Keratinocyte (primary cell): ENCODE data around the gene TOMT. TPM values are rescaled to one million over a fixed set of nuclear protein-coding genes. Genes with fewer than 3 reads are reported as not detected.

Experiments used
- DNase-seq: peaks from one replicate; pipeline ENCODE4 v3.0.0-alpha.2; 2011; ENCODE audit warnings: low read depth, missing footprints, low spot score
- FAIRE-seq: peaks from 2 replicates; lab custom pipeline; 2011; peaks lifted over from hg19 to GRCh38; lab: Jason Lieb, UNC
- H2AFZ ChIP-seq: 2 replicates; pipeline ENCODE4 v1.6.0; 2012; ENCODE audit warnings: low read length, control low read depth, inconsistent platforms; ENCODE audit not compliant: control insufficient read depth
- H3K27ac ChIP-seq: 2 replicates; pipeline ENCODE4 v1.5.1; 2011; ENCODE audit warnings: low read length; ENCODE audit not compliant: control insufficient read depth, insufficient read depth
- H3K27me3 ChIP-seq: 3 replicates; pipeline ENCODE4 v1.6.0; 2011; ENCODE audit warnings: low read length; ENCODE audit not compliant: control insufficient read depth, insufficient read depth; ENCODE audit errors: extremely low read depth
- H3K36me3 ChIP-seq, 2 experiments: 2 replicates in 1 of 2; 3 replicates in 1 of 2; pipeline ENCODE4 v1.5.1; 2011; ENCODE audit warnings: low read length in 2 of 2, mild to moderate bottlenecking in 1 of 2; ENCODE audit not compliant: control insufficient read depth in 2 of 2, insufficient read depth in 2 of 2; ENCODE audit errors: extremely low read depth in 1 of 2
- H3K4me1 ChIP-seq: 3 replicates; pipeline ENCODE4 v1.5.1; 2011; ENCODE audit warnings: low read length; ENCODE audit not compliant: control insufficient read depth, insufficient read depth; ENCODE audit errors: extremely low read depth
- H3K4me2 ChIP-seq: 3 replicates; pipeline ENCODE4 v1.6.0; 2011; ENCODE audit warnings: low read depth, low read length; ENCODE audit not compliant: control insufficient read depth, insufficient read depth; ENCODE audit errors: extremely low read depth
- H3K4me3 ChIP-seq, 3 experiments: fragments of 200-600 bp in 1 of 3; sonication (generic) in 1 of 3; 2 replicates in 2 of 3; 3 replicates in 1 of 3; pipeline ENCODE4 v1.5.1; 2011 to 2016; ENCODE audit warnings: low read length in 3 of 3, mild to moderate bottlenecking in 3 of 3, control low read depth in 2 of 3, inconsistent platforms in 1 of 3, low read depth in 1 of 3, mixed read lengths in 1 of 3, mixed run types in 1 of 3, moderate library complexity in 1 of 3; ENCODE audit not compliant: control insufficient read depth in 2 of 3, insufficient read depth in 2 of 3; ENCODE audit errors: extremely low read depth in 1 of 3
- H3K79me2 ChIP-seq: 2 replicates; pipeline ENCODE4 v1.6.0; 2012; ENCODE audit warnings: low read length; ENCODE audit not compliant: control insufficient read depth, insufficient read depth
- H3K9ac ChIP-seq: 3 replicates; pipeline ENCODE4 v1.6.0; 2011; ENCODE audit warnings: low read length; ENCODE audit not compliant: control insufficient read depth, insufficient read depth; ENCODE audit errors: extremely low read depth
- H3K9me1 ChIP-seq: 3 replicates; pipeline ENCODE4 v1.6.0; 2011; ENCODE audit warnings: low read length; ENCODE audit not compliant: control insufficient read depth, insufficient read depth; ENCODE audit errors: extremely low read depth
- H3K9me3 ChIP-seq: 2 replicates; pipeline ENCODE4 v1.5.1; 2012; ENCODE audit warnings: low read depth, low read length; ENCODE audit not compliant: control insufficient read depth
- H4K20me1 ChIP-seq: 3 replicates; pipeline ENCODE4 v1.6.0; 2011; ENCODE audit warnings: low read length; ENCODE audit not compliant: control insufficient read depth, insufficient read depth; ENCODE audit errors: extremely low read depth
- CTCF ChIP-seq, 3 experiments: IDR thresholded peaks in 1 of 3; conservative IDR thresholded peaks in 1 of 3; optimal IDR thresholded peaks in 1 of 3; 2 replicates in 2 of 3; 3 replicates in 1 of 3; pipeline versions ENCODE3 to v1.5.1; 2011; ENCODE audit warnings: low read length in 3 of 3, mild to moderate bottlenecking in 3 of 3, moderate library complexity in 2 of 3, control low read depth in 1 of 3, inconsistent platforms in 1 of 3; ENCODE audit not compliant: insufficient read depth in 2 of 3; ENCODE audit errors: extremely low read depth in 1 of 3
- EZH2 ChIP-seq: IDR thresholded peaks from one replicate; pipeline ENCODE4 v1.6.1; 2012; ENCODE audit warnings: inconsistent platforms, mild to moderate bottlenecking, low read length, moderate library complexity
- dilution Hi-C: fragments of 300-500 bp; cut with MboI; formaldehyde crosslinking; loops from one replicate; pipeline ENCODE4 v1.7.0; 2020; ENCODE audit warnings: low sequenced_read_pairs; ENCODE audit not compliant: extremely low pct_ligation_motif_present
- polyA plus RNA-seq, 5 experiments: library from polyadenylated mRNA; depleted of rRNA in 3 of 5; stranded (reverse) in 3 of 5; stranded (forward) in 1 of 5; unstranded in 1 of 5; fragments of >200 nt; gene quantifications; 1 replicate in 1 of 5; 2 replicates in 3 of 5; 3 replicates in 1 of 5; pipeline versions ENCODE4 v1.2.1 to v1.2.3, GENCODE V29; 2011 to 2012; ENCODE audit warnings: missing spikeins in 2 of 5, low read depth in 1 of 5, low replicate concordance in 1 of 5

TOMT gene
- polyA plus RNA-seq, 1 donor (not counting 4 experiments of a cell fraction or from before 2014, with no cell fraction given) = not detected

- H3K9me1 ChIP-seq = no peaks in the 10 kb centered on the region
- H2AFZ ChIP-seq = peak overlapping the region; percentile 96
- H4K20me1 ChIP-seq = no peaks in the 10 kb centered on the region
- peak overlapping the region; percentile 89 for H3K4me2 ChIP-seq
- peak overlapping the region; percentile 62 to 73 (median 70) for H3K4me3 ChIP-seq
- peaks cover 51% of the 10 kb centered on the region for H3K4me1 ChIP-seq
- H3K27me3 ChIP-seq = no peaks in the 10 kb centered on the region
- dilution Hi-C loops = no loop called here
- FAIRE-seq = no peak
- peak overlapping the region; percentile 90 for H3K27ac ChIP-seq
- H3K9me3 ChIP-seq = no peaks in the 10 kb centered on the region
- no peak for DNase-seq
- TF ChIP-seq CTCF (optimal IDR thresholded peaks at IDR 0.05 in 1 of 3, IDR thresholded peaks at IDR 0.05 in 1 of 3, conservative IDR thresholded peaks at IDR 0.05 in 1 of 3; ENCODE audit: extremely low read depth in 1 of 3, insufficient read depth in 2 of 3, low read length in 3 of 3) (no peak), EZH2 (no peak)
- no peaks in the 10 kb centered on the region for H3K36me3 ChIP-seq
- peak overlapping the region; percentile 76 for H3K9ac ChIP-seq
- peaks cover 37% of the 10 kb centered on the region for H3K79me2 ChIP-seq
Observed at GRCh38 chr11:72081184-72081644, 24.5 kb upstream of the TOMT start.

GRCh38 chr11:72081821-72082453, 23.8 kb upstream of the TOMT start:
- no peaks in the 10 kb centered on the region for H3K9me3 ChIP-seq
- H3K27me3 ChIP-seq = no peaks in the 10 kb centered on the region
- DNase-seq = no peak
- FAIRE-seq = no peak
- H2AFZ ChIP-seq = peak overlapping the region; percentile 73
- peak overlapping the region; percentile 90 for H3K27ac ChIP-seq
- no peaks in the 10 kb centered on the region for H4K20me1 ChIP-seq
- no peak for TF ChIP-seq CTCF (optimal IDR thresholded peaks at IDR 0.05 in 1 of 3, IDR thresholded peaks at IDR 0.05 in 1 of 3, conservative IDR thresholded peaks at IDR 0.05 in 1 of 3; ENCODE audit: extremely low read depth in 1 of 3, insufficient read depth in 2 of 3, low read length in 3 of 3)
- TF ChIP-seq EZH2 = no peak
- H3K4me1 ChIP-seq = peaks cover 51% of the 10 kb centered on the region
- H3K9ac ChIP-seq = no peak overlapping the region
- H3K9me1 ChIP-seq = no peaks in the 10 kb centered on the region
- dilution Hi-C loops = no loop called here
- H3K36me3 ChIP-seq = no peaks in the 10 kb centered on the region
- H3K4me3 ChIP-seq = peak overlapping the region in 1 of 3 experiments; percentile 22
- peaks cover 30% of the 10 kb centered on the region for H3K79me2 ChIP-seq
- H3K4me2 ChIP-seq = peak overlapping the region; percentile 89
